K562 (cell line): ENCODE results near the gene CABP4. TPM values are rescaled to one million over a fixed set of nuclear protein-coding genes. Genes with fewer than 3 reads are reported as not detected.

Experiments
- BCOR ChIP-seq: fragments of 450-650 bp; IDR thresholded peaks from 2 replicates; pipeline ENCODE4 v1.6.1; 2016
- CREB1 ChIP-seq, 2 experiments: sonication (generic) in 1 of 2; formaldehyde crosslinking in 1 of 2; IDR thresholded peaks; 2 replicates each; pipeline versions ENCODE4 v1.6.1 to v1.8.0; 2012 to 2022; ENCODE audit warnings: inconsistent platforms in 1 of 2, mild to moderate bottlenecking in 1 of 2, missing genetic modification reagents in 1 of 2, moderate library complexity in 1 of 2
- E2F3 ChIP-seq: fragments of 250-450 bp; sonication (Bioruptor Pico); IDR thresholded peaks from 2 replicates; pipeline ENCODE4 v1.4.0; 2020; ENCODE audit warnings: mild to moderate bottlenecking
- FOSL1 ChIP-seq: fragments of 200-800 bp; sonication (Bioruptor generic); conservative IDR thresholded peaks from 2 replicates; pipeline ENCODE4 v1.6.1; 2016; ENCODE audit warnings: missing genetic modification characterization, missing compliant biosample characterization
- FOXK2 ChIP-seq, 2 experiments: fragments of 450-650 bp; IDR thresholded peaks in 1 of 2; conservative IDR thresholded peaks in 1 of 2; 2 replicates each; pipeline ENCODE4 v1.6.1; 2016; ENCODE audit warnings: low read depth in 2 of 2, mild to moderate bottlenecking in 1 of 2
- GABPB1 ChIP-seq: sonication (generic); formaldehyde crosslinking; IDR thresholded peaks from 2 replicates; pipeline ENCODE4 v1.8.0; 2022; ENCODE audit warnings: mild to moderate bottlenecking, missing genetic modification reagents
- L3MBTL2 ChIP-seq: fragments of 450-650 bp; IDR thresholded peaks from 2 replicates; pipeline ENCODE4 v1.6.1; 2016; ENCODE audit warnings: mild to moderate bottlenecking, moderate library complexity
- MAFF ChIP-seq: IDR thresholded peaks from 2 replicates; pipeline ENCODE4 v1.6.1; 2012; ENCODE audit warnings: low read length, improper control_type of control experiment
- MXI1 ChIP-seq: IDR thresholded peaks from 2 replicates; pipeline ENCODE4 v1.6.1; 2011; ENCODE audit warnings: low read depth, mild to moderate bottlenecking, improper control_type of control experiment, low read length
- NRF1 ChIP-seq, 2 experiments: fragments of 450-650 bp; IDR thresholded peaks in 1 of 2; conservative IDR thresholded peaks in 1 of 2; 2 replicates each; pipeline ENCODE4 v1.6.1; 2014; ENCODE audit warnings: mild to moderate bottlenecking in 2 of 2
- PHF20 ChIP-seq: fragments of 450-650 bp; IDR thresholded peaks from 2 replicates; pipeline ENCODE4 v1.6.1; 2018; ENCODE audit not compliant: partially characterized antibody
- RBM22 ChIP-seq: fragments of 200-400 bp; formaldehyde crosslinking; IDR thresholded peaks from 2 replicates; pipeline ENCODE4 v1.6.1; 2018; ENCODE audit warnings: low read length, low read depth; ENCODE audit not compliant: poor library complexity, severe bottlenecking
- RBM34 ChIP-seq: fragments of 200-400 bp; formaldehyde crosslinking; IDR thresholded peaks from 2 replicates; pipeline ENCODE4 v1.6.1; 2018; ENCODE audit warnings: low read length, borderline replicate concordance; ENCODE audit not compliant: insufficient read depth
- RFX1 ChIP-seq: fragments of 450-650 bp; IDR thresholded peaks from 2 replicates; pipeline ENCODE4 v1.6.1; 2016; ENCODE audit warnings: mild to moderate bottlenecking, moderate library complexity
- SMAD4 ChIP-seq: fragments of 250-450 bp; sonication (Bioruptor Pico); conservative IDR thresholded peaks from 2 replicates; pipeline ENCODE4 v1.8.0; 2021; ENCODE audit warnings: inconsistent platforms, mild to moderate bottlenecking, moderate library complexity
- SMARCA5 ChIP-seq: fragments of 450-650 bp; IDR thresholded peaks from 2 replicates; pipeline ENCODE4 v1.6.1; 2016
- TAF1 ChIP-seq: IDR thresholded peaks from 2 replicates; pipeline ENCODE4 v1.6.1; 2011; ENCODE audit warnings: mild to moderate bottlenecking, low read length, moderate library complexity; ENCODE audit not compliant: insufficient read depth, control insufficient read depth, severe bottlenecking; ENCODE audit errors: extremely low read depth
- TRIM24 ChIP-seq, 2 experiments: fragments of 450-650 bp; IDR thresholded peaks; 2 replicates each; pipeline ENCODE4 v1.6.1; 2016
- ZBTB7A ChIP-seq: IDR thresholded peaks from 2 replicates; pipeline ENCODE4 v1.6.1; 2011; ENCODE audit warnings: low read depth, mild to moderate bottlenecking, low read length, moderate library complexity, borderline replicate concordance; ENCODE audit not compliant: control insufficient read depth
- ZNF274 ChIP-seq: IDR thresholded peaks from 2 replicates; pipeline ENCODE4 v1.6.1; 2011; ENCODE audit warnings: low read depth, mild to moderate bottlenecking, low read length, moderate library complexity, borderline replicate concordance
- polyA plus RNA-seq, 8 experiments: library from polyadenylated mRNA; depleted of rRNA in 4 of 8; stranded (reverse) in 5 of 8; unstranded in 3 of 8; fragments of >200 nt; fragmentation: Nextera tagmentation in 2 of 8; fragmentation: Illumina TruSeq in 1 of 8; extraction: Ambion mirVana in 2 of 8; extraction: Trizol in 1 of 8; gene quantifications; 2 replicates each; pipeline versions ENCODE4 v1.2.1 to v1.2.3, GENCODE V29; 2011 to 2014; ENCODE audit warnings: inconsistent platforms in 1 of 8, missing spikeins in 1 of 8
- total RNA-seq, 7 experiments: library from RNA; depleted of rRNA in 6 of 7; stranded (reverse); fragments of >200 nt in 6 of 7; fragmentation: Illumina TruSeq in 2 of 7; extraction: Trizol in 2 of 7; gene quantifications; 2 replicates each; pipeline versions ENCODE4 v1.2.1 to v1.2.3, GENCODE V29; 2011 to 2021; ENCODE audit warnings: low replicate concordance in 1 of 7
- TF ChIP-seq, protein P1 (sequence below): fragments of 450-650 bp; formaldehyde crosslinking; IDR thresholded peaks from 2 replicates; pipeline ENCODE4 v1.4.0; 2020; ENCODE audit warnings: mild to moderate bottlenecking
- TF ChIP-seq, protein P2 (sequence below): sonication (generic); formaldehyde crosslinking; IDR thresholded peaks from 2 replicates; pipeline ENCODE4 v1.8.0; 2022; ENCODE audit warnings: missing genetic modification reagents, mild to moderate bottlenecking, moderate library complexity, borderline replicate concordance
- TF ChIP-seq, protein P3 (sequence below): IDR thresholded peaks from 2 replicates; pipeline ENCODE4 v1.6.1; 2011; ENCODE audit warnings: borderline replicate concordance, low read depth, mild to moderate bottlenecking, moderate library complexity, low read length; ENCODE audit not compliant: insufficient read depth, poor library complexity, severe bottlenecking
- TF ChIP-seq, protein P4 (sequence below): fragments of 250-450 bp; sonication (Bioruptor Pico); IDR thresholded peaks from 2 replicates; pipeline ENCODE4 v1.4.0; 2020

The CABP4 gene
- total and polyA plus RNA-seq, 9 of the 15 experiments (the other 6 are each of a cell fraction or from before 2014, with no cell fraction given) = 0.11 TPM; not detected in 8

DNA sequence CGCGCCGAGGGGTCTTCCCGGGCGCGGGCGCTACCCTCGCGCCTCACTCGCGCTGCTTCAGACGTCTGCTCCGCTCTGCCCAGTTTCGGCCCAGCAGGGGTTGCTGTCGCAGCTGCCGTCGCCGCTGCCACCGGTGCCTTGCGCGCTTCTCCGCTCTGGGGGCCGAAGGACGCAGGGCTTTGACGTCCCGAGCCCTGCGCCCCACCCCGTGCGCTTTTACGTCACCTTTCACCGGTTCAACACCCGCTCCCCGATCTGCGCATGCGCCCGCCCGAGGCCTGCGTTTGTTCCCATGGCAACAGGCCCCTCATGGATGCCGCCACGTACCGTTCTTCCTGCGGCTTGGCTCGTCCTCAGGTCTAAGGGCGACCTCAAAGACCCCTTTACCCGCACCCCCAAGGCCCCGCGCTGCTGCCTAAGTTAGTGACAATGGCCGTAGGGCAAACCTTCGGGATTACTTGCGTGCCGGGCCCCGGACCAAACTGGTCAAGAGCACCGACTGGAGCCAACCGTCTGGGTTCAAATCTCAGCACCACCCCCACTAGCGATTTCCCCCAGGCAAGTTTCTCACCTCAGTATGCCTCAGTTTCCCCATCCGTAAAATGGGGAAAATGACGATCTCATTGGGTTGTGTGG is 53.5 kb downstream of the CABP4 start (continued):
- TF ChIP-seq, protein P1, sequence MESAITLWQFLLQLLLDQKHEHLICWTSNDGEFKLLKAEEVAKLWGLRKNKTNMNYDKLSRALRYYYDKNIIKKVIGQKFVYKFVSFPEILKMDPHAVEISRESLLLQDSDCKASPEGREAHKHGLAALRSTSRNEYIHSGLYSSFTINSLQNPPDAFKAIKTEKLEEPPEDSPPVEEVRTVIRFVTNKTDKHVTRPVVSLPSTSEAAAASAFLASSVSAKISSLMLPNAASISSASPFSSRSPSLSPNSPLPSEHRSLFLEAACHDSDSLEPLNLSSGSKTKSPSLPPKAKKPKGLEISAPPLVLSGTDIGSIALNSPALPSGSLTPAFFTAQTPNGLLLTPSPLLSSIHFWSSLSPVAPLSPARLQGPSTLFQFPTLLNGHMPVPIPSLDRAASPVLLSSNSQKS (CRISPR knock-in tag) = no peak
- peak in 1 of 2 experiments; percentile 22 for TF ChIP-seq FOXK2 (conservative IDR thresholded peaks at IDR 0.05 in 1 of 2, IDR thresholded peaks at IDR 0.05 in 1 of 2; ENCODE audit: low read depth in 2 of 2)
- TF ChIP-seq MAFF = no peak
- TF ChIP-seq TAF1 = peak; percentile 36
- TF ChIP-seq E2F3 (CRISPR knock-in tag) = 0 out of 2 replicates have a peak, but pooled peaks have one; percentile 32
- peak; percentile 97 for TF ChIP-seq MXI1
- TF ChIP-seq SMARCA5 = no peak
- TF ChIP-seq NRF1 (conservative IDR thresholded peaks at IDR 0.05 in 1 of 2, IDR thresholded peaks at IDR 0.05 in 1 of 2) = peak; percentile 98
- peak; percentile 19; the same call in 1 of the 2 replicates for TF ChIP-seq ZNF274
- TF ChIP-seq FOSL1 (tag) = 0 out of 2 replicates have a peak, but pooled peaks have one; percentile 27
- no peak for TF ChIP-seq SMAD4 (CRISPR knock-in tag)
- peak; percentile 96 for TF ChIP-seq RBM22
- TF ChIP-seq, protein P2, sequence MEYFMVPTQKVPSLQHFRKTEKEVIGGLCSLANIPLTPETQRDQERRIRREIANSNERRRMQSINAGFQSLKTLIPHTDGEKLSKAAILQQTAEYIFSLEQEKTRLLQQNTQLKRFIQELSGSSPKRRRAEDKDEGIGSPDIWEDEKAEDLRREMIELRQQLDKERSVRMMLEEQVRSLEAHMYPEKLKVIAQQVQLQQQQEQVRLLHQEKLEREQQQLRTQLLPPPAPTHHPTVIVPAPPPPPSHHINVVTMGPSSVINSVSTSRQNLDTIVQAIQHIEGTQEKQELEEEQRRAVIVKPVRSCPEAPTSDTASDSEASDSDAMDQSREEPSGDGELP = 0 out of 2 replicates have a peak, but pooled peaks have one; percentile 68
- 0 out of 2 replicates have a peak, but pooled peaks have one; percentile 26 for TF ChIP-seq L3MBTL2
- TF ChIP-seq PHF20 = peak; percentile 91
- peak; percentile 15; the same call in 1 of the 2 replicates for TF ChIP-seq ZBTB7A
- TF ChIP-seq TRIM24 (IDR thresholded peaks at IDR 0.05) = no peak
- TF ChIP-seq, protein P3, sequence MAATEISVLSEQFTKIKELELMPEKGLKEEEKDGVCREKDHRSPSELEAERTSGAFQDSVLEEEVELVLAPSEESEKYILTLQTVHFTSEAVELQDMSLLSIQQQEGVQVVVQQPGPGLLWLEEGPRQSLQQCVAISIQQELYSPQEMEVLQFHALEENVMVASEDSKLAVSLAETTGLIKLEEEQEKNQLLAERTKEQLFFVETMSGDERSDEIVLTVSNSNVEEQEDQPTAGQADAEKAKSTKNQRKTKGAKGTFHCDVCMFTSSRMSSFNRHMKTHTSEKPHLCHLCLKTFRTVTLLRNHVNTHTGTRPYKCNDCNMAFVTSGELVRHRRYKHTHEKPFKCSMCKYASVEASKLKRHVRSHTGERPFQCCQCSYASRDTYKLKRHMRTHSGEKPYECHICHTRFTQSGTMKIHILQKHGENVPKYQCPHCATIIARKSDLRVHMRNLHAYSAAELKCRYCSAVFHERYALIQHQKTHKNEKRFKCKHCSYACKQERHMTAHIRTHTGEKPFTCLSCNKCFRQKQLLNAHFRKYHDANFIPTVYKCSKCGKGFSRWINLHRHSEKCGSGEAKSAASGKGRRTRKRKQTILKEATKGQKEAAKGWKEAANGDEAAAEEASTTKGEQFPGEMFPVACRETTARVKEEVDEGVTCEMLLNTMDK = peak; percentile 3
- peak; percentile 54; the same call in 1 of the 2 replicates for TF ChIP-seq RBM34
- TF ChIP-seq RFX1 = peak; percentile 100
- peak; percentile 81 for TF ChIP-seq GABPB1
- TF ChIP-seq CREB1 (IDR thresholded peaks at IDR 0.05) = peak; percentile 97
- peak; percentile 98 for TF ChIP-seq CREB1 (CRISPR knock-in tag; IDR thresholded peaks at IDR 0.05)
- TF ChIP-seq BCOR = peak; percentile 42
- TF ChIP-seq, protein P4, sequence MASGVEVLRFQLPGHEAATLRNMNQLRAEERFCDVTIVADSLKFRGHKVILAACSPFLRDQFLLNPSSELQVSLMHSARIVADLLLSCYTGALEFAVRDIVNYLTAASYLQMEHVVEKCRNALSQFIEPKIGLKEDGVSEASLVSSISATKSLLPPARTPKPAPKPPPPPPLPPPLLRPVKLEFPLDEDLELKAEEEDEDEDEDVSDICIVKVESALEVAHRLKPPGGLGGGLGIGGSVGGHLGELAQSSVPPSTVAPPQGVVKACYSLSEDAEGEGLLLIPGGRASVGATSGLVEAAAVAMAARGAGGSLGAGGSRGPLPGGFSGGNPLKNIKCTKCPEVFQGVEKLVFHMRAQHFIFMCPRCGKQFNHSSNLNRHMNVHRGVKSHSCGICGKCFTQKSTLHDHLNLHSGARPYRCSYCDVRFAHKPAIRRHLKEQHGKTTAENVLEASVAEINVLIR (CRISPR knock-in tag) = peak; percentile 93
